DMS114 treated with DMSO at 0.1 percent for 48 hours (cell line): ENCODE measurements around the gene ZNF440.
"Not testable (repeated sequence)": the region's sequence is repeated elsewhere in the genome, so short reads cannot be mapped to it uniquely, and the experiment has no call there.

Experiments
- DNase-seq: peaks from one replicate; lab custom pipeline; 2025; ENCODE audit not compliant: unreplicated experiment; lab: John Stamatoyannopoulos, UW

The ZNF440 gene

GRCh38 chr19:11828957-11829876 is 15.1 kb downstream of the ZNF440 start:
- not testable (repeated sequence) for DNase-seq

GRCh38 chr19:11832253-11832912 is 18.3 kb downstream of the ZNF440 start:
- no peak for DNase-seq

DNA sequence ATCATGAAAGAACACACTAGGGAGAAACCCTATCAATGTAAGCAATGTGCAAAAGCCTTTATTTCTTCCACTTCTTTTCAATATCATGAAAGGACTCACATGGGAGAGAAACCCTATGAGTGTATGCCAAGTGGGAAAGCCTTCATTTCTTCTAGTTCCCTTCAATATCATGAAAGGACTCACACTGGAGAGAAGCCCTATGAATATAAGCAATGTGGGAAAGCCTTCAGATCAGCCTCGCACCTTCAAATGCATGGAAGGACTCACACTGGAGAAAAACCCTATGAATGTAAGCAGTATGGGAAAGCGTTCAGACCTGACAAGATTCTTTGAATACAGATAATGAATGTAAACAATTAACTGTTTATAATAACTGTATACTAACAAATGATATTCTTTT is 19.5 kb downstream of the ZNF440 start:
- no peak for DNase-seq

GRCh38 chr19:11835626-11836066 is 21.6 kb downstream of the ZNF440 start:
- DNase-seq: not testable (repeated sequence)

GRCh38 chr19:11843722-11844121 is 29.6 kb downstream of the ZNF440 start:
- DNase-seq: no peak

DNA sequence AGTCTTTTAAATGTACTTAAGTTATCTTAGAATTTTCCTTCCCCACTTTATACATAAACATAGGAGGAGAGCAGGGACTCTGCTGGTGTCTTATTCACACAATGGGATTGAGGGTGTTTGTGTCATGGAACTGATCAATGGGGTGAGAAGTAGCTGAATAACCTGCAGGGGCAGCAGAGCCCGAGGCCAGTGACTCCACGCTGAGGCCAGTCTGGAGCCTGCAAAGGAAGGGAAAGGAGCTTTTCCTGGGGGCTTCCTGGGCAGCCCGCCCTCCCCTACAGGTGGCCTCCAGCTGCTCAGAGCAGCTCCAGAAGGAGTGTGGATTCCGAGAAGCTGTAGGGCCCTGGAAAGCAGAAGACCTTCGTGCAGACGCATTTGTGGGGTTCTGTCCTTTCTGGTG is 33.5 kb downstream of the ZNF440 start:
- not testable (repeated sequence) for DNase-seq

GRCh38 chr19:11848200-11848593 is 34.1 kb downstream of the ZNF440 start:
- DNase-seq: no peak

- peak; percentile 35 for DNase-seq
These were observed 34.8 kb downstream of the ZNF440 start, which contains the start of gene ZNF439 for GRCh38 chr19:11848594-11849469. Gene ZNF439 (plus strand): TSS chr19:11848726. CDS start chr19:11848868, 142 bp downstream.

DNA sequence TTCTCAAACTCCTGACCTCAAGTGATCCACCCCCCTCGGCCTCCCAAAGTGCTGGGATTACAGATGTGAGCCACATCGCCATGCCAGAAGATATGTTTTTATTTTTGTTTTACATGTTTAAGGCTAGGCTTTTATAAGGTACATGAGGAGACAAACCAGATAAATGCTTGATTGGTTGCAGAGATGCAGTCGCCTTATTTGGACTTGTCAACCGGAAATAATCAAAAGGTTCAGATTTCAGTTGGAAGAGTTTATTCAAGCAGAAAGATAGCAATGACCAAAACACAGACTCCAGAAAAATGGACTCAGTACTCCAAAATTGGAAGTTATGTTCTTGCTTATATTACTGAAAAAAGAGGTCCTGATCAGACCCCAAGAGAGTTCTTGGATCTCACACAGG is 36.2 kb downstream of the ZNF440 start:
- DNase-seq: not testable (repeated sequence)

- DNase-seq: no peak
These were observed 39.3 kb downstream of the ZNF440 start for GRCh38 chr19:11853358-11853757.

DNA sequence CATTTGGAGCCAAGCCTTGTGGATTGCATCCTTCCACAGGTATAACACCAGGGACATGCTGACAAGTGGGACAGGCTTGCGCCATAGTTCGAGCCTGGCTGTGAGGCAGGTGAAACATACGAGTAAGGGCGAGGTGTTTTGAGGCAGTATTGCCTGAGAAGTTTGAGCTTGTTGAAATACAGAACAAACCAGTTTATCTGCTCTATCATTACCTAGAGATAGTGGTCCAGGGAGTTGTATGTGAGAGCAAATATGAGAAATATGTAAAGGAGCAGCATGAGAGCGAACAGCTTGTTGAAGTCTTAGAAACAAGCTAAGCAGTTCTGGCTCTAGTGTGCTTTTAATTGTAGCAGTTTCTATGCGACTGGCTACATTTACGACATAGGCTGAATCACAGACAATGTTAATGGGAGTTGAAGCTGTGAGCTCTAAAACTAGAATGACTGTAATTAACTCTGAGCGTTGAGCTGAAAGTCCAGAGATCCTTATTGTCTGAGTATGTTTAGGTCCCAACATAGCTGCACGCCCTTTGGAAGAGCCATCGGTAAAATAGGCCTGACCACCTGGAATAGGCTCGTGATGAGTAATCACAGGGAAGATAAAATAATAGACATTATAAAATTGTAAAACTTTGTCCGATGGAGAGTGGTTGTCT is 42.6 kb downstream of the ZNF440 start:
- DNase-seq: no peak

GRCh38 chr19:11860721-11861120 is 46.6 kb downstream of the ZNF440 start:
- no peak for DNase-seq

DNA sequence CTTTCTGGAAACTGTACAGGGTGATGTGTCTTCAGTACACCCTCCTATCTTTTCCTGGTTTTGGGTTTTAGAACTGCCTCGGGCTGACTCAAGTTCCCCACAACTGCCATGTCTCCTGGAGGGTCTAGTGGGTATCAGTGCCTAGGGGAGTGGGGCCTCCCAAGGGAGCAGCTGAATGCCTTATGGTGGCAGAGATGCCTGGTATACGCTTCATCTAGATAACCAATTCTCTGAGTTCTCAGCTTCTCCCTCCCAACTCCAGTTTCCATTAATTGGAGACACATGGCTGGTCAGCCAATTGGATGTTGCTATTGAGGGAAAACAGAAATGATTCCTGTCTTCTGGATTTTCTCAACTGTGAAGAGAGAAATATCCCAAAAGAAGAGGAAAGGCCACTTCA is 47.2 kb downstream of the ZNF440 start:
- DNase-seq: no peak

GRCh38 chr19:11867766-11868165 is 53.7 kb downstream of the ZNF440 start:
- not testable (repeated sequence) for DNase-seq

DNA sequence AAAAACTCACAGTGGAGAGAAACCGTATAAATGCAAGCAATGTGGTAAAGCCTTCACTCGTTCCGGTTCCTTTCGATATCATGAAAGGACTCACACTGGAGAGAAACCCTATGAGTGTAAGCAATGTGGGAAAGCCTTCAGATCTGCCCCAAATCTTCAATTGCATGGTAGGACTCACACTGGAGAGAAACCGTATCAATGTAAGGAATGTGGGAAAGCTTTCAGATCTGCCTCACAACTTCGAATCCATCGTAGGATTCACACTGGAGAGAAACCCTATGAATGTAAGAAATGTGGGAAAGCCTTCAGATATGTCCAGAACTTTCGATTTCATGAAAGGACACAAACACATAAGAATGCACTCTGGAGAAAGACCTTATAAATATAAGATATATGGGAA is 54.1 kb downstream of the ZNF440 start:
- no peak for DNase-seq

GRCh38 chr19:11872624-11873023 is 58.6 kb downstream of the ZNF440 start:
- DNase-seq: no peak

GRCh38 chr19:11873762-11874161 is 59.7 kb downstream of the ZNF440 start:
- DNase-seq: no peak

- DNase-seq: not testable (repeated sequence)
These were observed 65.7 kb downstream of the ZNF440 start for GRCh38 chr19:11879687-11880266.

GRCh38 chr19:11880598-11880997 is 66.5 kb downstream of the ZNF440 start:
- no peak for DNase-seq

GRCh38 chr19:11881151-11881800 is 67.2 kb downstream of the ZNF440 start:
- DNase-seq: no peak
